Neuron (in vitro differentiated cells): ENCODE measurements around the gene SLC22A16.
"Not testable (repeated sequence)": the region's sequence is repeated elsewhere in the genome, so short reads cannot be mapped to it uniquely, and the experiment has no call there.

Experiments used
- H2AFZ ChIP-seq: one replicate; pipeline ENCODE4 v1.6.1; 2013; ENCODE audit warnings: low read depth, mild to moderate bottlenecking, inconsistent platforms, low read length, moderate library complexity
- H3K27me3 ChIP-seq: one replicate; pipeline ENCODE4 v1.6.1; 2013; ENCODE audit warnings: low read length; ENCODE audit not compliant: insufficient read depth
- H3K36me3 ChIP-seq: one replicate; pipeline ENCODE4 v1.6.1; 2013; ENCODE audit warnings: low read length; ENCODE audit not compliant: insufficient read depth
- H3K4me1 ChIP-seq: one replicate; pipeline ENCODE4 v1.6.1; 2013; ENCODE audit warnings: low read length; ENCODE audit not compliant: insufficient read depth
- H3K4me3 ChIP-seq: 2 replicates; pipeline ENCODE4 v1.5.1; 2013; ENCODE audit warnings: mild to moderate bottlenecking, low read length, moderate library complexity
- H3K9me3 ChIP-seq: one replicate; pipeline ENCODE4 v1.6.1; 2013; ENCODE audit warnings: low read length

Gene SLC22A16

DNA sequence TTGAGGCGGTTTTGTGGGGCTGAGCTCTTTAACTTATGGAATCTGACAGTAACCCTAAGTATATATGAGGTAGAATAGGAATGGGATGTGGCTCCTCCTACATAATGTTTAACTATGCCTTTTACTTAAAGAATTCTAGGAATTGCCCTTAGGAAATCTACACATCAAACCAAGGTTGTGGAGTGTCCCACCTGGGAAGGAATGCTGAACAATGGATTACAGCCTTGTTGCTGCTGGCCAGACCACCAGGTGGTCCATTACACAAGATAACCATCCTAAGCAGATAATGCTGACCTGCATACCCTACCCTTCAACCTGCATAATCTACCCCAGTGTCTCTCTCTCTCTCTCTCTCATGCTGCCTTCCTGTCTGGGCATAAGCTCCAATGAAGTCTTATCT is 35.0 kb upstream of the SLC22A16 start:
- Histone ChIP-seq H3K9me3 (no peaks in the 10 kb centered on the region), H3K4me3 (no peak overlapping the region), H3K36me3 (no peaks in the 10 kb centered on the region), H3K4me1 (peaks cover 3% of the 10 kb centered on the region), H3K27me3 (no peaks in the 10 kb centered on the region), H2AFZ (no peak overlapping the region)

DNA sequence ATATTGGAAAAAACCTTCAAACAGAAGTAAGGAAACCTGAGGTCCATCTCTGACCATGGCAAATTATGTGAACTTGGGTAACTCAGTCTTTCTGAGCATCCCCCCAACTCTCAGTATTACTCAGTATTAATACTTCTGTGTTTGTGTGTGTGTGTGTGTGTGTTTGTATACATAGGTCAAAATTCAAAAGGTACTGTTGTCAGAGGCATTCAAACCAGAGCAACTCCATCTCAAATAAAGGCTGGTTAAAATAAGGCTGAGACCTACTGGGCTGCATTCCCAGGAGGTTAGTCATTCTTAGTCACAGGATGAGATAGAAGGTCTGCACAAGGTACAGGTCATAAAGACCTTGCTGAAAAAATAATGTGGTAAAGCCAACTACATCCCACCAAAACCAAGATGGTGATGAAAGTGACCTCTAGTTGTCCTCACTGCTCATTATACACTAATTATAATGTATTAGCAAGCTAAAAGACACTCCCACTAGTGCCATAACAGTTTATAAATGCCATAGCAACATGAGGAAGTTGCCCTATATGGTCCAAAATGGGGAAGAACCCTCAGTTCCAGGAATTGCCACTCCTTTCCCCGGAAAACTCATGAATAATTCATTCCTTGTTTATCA is 33.3 kb upstream of the SLC22A16 start:
- H3K36me3 ChIP-seq, result no peaks in the 10 kb centered on the region
- H3K27me3 ChIP-seq, result no peaks in the 10 kb centered on the region
- H3K4me1 ChIP-seq, result peaks cover 3% of the 10 kb centered on the region
- no peak overlapping the region for H3K4me3 ChIP-seq
- H2AFZ ChIP-seq, result no peak overlapping the region
- H3K9me3 ChIP-seq, result no peaks in the 10 kb centered on the region

DNA sequence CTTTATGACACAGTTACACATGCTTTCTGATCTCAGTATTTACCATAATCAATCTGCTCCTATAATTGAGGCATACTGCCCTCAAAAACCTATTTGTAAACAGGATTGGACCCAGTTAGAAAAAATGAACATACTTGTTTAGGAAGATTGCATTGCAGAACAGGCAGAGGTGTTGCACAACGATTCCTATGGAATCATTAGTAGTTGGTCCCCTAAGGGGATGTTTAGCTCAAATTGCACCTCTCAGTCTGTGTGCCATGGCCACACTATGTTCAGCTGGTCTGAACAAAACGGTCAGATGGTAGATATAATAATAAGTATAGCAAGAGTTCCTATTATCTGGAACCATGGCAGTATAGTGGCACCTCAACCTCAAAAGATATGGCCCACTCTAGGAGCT is 28.5 kb upstream of the SLC22A16 start:
- H3K4me3 ChIP-seq, H3K27me3 ChIP-seq, H2AFZ ChIP-seq, H3K36me3 ChIP-seq, H3K9me3 ChIP-seq, H3K4me1 ChIP-seq: not testable (repeated sequence)

DNA sequence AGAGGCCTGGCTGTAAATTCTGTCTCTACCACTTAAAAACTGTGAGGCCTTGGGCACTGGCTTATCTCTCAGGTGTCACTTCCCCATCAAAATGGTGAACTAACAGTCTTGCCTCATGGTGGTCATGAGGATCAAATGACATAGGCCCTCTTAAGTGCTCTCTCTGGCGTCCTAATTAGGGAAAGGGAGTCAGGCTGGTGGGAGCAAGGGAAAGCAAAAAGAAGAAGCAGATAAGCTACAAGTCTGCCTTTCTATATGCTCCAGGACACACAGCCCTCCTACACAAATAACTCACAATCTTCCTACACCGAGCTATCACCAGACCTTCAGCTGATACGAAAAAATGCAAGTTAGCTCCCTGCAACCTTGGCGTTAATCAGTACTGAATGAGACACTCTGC is 19.5 kb upstream of the SLC22A16 start:
- Histone ChIP-seq H3K27me3 (no peaks in the 10 kb centered on the region), H3K4me3 (no peak overlapping the region), H2AFZ (no peak overlapping the region), H3K4me1 (no peaks in the 10 kb centered on the region), H3K36me3 (no peaks in the 10 kb centered on the region), H3K9me3 (no peaks in the 10 kb centered on the region)

DNA sequence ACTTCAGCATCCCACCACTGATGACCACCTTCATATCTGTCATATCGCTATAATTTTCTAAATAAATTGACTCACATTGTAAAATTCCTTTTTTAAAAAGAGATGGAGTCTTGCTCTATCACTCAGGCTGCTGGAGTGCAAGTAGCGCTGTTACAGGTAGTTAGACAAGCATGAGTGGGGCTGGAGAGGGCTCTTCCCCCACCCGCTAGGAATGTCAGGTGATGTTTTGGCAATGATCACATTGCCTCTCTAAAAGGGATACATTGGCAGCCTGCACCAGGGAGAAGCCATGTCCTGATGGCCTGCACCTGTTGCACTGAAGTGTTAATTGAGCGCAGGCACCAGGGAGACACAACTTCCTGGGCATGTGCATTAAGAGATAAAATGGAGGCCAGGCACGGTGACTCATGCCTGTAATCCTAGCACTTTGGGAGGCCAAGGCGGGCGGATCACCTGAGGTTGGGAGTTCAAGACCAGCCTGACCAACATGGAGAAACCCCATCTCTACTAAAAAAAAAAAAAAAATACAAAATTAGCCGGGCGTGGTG is 16.9 kb upstream of the SLC22A16 start:
- Histone ChIP-seq H3K4me3 (no peak overlapping the region), H3K4me1 (no peaks in the 10 kb centered on the region), H2AFZ (no peak overlapping the region), H3K36me3 (no peaks in the 10 kb centered on the region), H3K27me3 (no peaks in the 10 kb centered on the region), H3K9me3 (no peaks in the 10 kb centered on the region)

DNA sequence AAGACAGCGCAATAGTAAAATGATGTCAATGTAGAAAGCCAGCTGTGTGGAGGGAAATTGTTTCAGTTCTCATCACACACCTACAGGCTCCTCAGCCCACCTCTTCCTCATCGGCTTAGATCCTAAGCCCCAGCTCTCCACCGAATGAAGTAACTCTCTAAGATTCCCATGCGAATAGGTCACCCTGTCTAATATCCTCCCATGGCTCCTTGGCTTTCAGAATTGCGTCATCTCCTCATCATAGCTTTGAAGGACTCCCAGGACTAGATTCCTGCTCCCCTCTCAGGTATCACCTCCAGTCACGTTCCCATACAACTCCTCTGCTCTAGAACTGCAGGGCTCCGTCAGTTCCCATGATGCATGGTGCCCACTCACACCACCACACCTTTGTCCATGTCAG is 16.2 kb upstream of the SLC22A16 start:
- H2AFZ ChIP-seq, result no peak overlapping the region
- no peak overlapping the region for H3K4me3 ChIP-seq
- H3K27me3 ChIP-seq, result no peaks in the 10 kb centered on the region
- no peaks in the 10 kb centered on the region for H3K4me1 ChIP-seq
- H3K36me3 ChIP-seq, result no peaks in the 10 kb centered on the region
- H3K9me3 ChIP-seq, result no peaks in the 10 kb centered on the region

DNA sequence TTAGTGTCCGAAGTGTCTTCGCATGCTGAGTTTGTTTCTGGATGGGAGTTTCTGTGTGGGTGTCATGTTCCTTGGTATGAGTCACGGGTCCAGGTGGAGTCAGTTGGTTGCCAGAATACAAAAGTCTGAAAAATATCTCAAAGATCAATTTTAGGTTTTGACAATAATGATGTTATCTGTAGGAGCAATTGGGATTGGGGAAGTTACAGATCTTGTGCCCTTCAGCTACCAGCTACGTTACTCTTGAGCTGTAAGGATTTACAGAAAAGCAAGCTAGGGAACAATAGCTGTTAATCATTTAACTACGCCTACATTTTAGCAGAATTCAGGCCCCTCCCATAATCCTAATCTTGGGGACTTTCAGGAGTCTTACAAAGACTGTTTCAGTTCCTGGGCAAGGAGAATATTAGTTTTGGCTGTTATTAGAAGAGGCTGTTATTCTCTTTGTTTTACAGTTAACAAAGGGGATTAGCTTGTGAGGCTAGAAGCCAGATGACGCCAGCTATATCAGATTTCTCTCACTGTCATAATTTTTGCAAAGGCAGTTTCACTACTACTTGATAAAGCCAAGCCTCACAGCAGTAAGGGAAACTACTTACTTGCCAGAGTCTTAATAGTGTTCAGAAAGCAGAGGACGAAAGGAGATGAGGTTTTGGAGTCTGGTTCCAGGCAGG is 15.4 kb upstream of the SLC22A16 start:
- Histone ChIP-seq H3K4me1 (no peaks in the 10 kb centered on the region), H3K4me3 (no peak overlapping the region), H2AFZ (no peak overlapping the region), H3K27me3 (no peaks in the 10 kb centered on the region), H3K9me3 (no peaks in the 10 kb centered on the region), H3K36me3 (no peaks in the 10 kb centered on the region)

DNA sequence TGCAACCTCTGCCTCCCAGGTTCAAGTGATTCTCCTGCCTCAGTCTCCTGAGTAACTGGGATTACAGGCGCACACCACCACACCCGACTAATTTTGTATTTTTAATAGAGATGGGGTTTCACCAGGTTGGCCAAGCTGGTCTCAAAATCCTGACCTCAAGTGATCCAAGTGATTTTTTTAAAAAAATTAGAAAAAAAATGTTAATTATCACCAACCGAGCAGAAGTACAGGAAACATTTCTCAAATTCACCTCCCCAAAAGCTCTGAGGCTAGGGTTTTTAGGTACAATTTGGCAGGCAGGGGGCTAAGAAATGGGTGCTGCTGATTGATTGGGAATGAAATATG is 14.9 kb upstream of the SLC22A16 start:
- Histone ChIP-seq H2AFZ (no peak overlapping the region), H3K4me3 (no peak overlapping the region), H3K9me3 (no peaks in the 10 kb centered on the region), H3K36me3 (no peaks in the 10 kb centered on the region), H3K27me3 (no peaks in the 10 kb centered on the region), H3K4me1 (no peaks in the 10 kb centered on the region)

DNA sequence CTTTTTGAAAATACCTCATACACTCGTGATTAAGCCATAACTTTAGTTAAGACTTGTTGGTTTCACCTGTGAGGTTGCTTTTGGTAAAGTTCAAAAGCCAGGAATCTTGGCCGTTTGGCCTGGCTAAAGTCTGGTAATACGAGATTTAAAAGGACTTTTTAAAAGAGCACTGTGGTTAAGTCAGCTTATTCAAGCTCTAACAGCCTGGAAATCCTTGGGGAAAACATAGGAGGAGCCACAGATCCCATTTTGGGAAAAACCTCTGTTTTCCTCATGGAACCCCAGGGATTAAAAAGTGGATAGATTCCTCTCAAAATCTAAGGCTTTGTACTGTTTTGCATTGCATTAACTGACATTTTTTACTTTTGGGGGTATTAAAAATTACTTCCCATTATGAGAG is 13.7 kb upstream of the SLC22A16 start:
- Histone ChIP-seq H3K9me3 (no peaks in the 10 kb centered on the region), H3K27me3 (no peaks in the 10 kb centered on the region), H3K36me3 (no peaks in the 10 kb centered on the region), H3K4me1 (no peaks in the 10 kb centered on the region), H2AFZ (no peak overlapping the region), H3K4me3 (no peak overlapping the region)

DNA sequence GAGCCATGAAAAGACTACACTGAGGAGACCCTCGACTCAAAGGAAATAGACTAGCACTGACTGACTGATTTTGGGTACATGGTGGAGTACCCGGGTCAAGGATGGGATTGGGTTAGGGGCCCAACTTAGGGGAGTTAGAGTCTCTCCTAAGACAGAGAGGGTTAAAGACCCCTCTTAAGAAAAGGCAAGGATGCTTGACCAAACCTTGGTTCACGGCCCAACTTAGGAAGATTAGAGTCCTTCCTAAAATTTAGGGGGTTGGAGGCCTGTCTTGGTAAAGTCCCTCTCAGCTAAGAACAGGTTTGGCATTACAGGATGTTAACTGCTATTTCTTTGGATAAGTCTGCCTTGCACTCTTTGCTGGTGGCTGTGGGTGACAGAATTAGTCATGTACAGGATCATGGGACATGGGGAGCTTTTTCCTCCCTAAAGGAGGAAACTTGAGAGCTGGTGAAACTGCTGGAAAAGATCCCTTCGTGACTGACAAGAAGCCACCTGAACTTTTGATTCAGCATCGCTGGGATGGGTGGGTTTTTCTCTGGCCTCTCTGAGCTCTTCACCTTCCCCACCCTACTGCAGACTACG is 12.3 kb upstream of the SLC22A16 start:
- no peak overlapping the region for H2AFZ ChIP-seq
- H3K4me1 ChIP-seq, result no peaks in the 10 kb centered on the region
- H3K4me3 ChIP-seq, result no peak overlapping the region
- H3K36me3 ChIP-seq, result no peaks in the 10 kb centered on the region
- no peaks in the 10 kb centered on the region for H3K27me3 ChIP-seq
- no peaks in the 10 kb centered on the region for H3K9me3 ChIP-seq

DNA sequence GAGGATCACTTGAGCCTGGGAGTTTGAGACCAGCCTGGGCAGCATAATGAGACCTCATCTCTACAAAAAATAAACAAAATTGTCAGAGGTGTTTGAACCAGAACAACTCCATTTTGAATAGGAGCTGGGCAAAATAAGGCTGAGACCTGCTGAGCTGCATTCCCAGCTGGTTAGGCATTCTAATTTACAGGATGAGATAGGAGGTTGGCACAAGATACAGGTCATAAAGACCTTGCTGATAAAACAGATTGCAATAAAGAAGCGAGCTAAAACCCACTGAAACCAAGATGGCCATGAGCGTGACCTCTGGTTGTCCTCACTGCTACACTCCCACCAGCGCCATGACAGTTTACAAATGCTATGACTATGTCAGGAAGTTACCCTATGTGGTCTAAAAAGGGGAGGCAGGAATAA is 11.6 kb upstream of the SLC22A16 start:
- not testable (repeated sequence) for H3K9me3 ChIP-seq, H3K36me3 ChIP-seq, H2AFZ ChIP-seq, H3K27me3 ChIP-seq, H3K4me3 ChIP-seq, H3K4me1 ChIP-seq

DNA sequence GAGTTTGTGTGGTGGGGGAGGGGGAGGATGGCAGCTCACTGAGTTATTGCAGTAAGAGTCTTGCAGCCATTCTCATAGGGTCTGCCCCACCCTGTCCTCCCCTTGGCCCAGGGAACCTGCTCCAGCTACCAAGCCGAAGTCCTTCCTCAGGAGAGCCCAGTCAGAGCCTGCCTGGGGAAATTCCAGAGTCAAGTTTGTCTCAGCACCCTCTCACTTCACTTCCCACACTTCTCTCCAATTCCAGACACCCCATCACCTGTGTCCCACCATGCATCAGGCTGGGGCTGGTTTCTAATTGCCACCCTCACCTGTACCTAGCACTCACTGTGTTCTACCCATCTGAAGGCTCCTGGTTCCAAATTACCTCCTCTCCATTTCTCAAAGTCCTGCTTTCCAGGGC is 10.3 kb upstream of the SLC22A16 start:
- Histone ChIP-seq H3K4me3 (no peak overlapping the region), H2AFZ (no peak overlapping the region), H3K4me1 (no peaks in the 10 kb centered on the region), H3K36me3 (no peaks in the 10 kb centered on the region), H3K9me3 (no peaks in the 10 kb centered on the region), H3K27me3 (no peaks in the 10 kb centered on the region)

DNA sequence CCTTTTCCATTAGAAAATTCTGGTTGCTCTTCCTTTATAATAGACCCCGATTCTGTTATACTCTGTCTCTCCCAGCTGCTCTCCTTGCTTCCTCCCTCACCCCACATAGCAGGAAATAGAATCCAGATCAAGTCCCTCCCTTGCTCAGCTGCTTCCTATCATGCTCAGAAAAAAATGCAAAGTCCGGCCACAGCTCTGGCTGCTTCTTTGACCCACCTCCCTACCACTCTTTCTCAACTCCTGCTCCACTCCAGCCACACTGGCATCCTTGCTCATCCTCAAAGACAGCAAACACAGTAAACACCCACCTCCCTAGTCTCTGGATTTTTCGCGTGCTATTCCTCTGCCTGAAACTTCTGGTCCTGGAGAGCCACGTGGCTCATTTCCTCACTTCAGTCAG is 9.1 kb upstream of the SLC22A16 start:
- H3K36me3 ChIP-seq, result no peaks in the 10 kb centered on the region
- no peak overlapping the region for H3K4me3 ChIP-seq
- no peaks in the 10 kb centered on the region for H3K9me3 ChIP-seq
- H2AFZ ChIP-seq, result no peak overlapping the region
- H3K4me1 ChIP-seq, result no peaks in the 10 kb centered on the region
- no peaks in the 10 kb centered on the region for H3K27me3 ChIP-seq
